Sciatic nerve (tissue), 2 donors: ENCODE measurements around the gene PTPRM. TPM values are rescaled to one million over a fixed set of nuclear protein-coding genes. Genes with fewer than 3 reads are reported as not detected.

Experiments
- ATAC-seq: fragments of 200-7000 bp; cut with Tn5 transposase; one replicate; pipeline ENCODE4 v1.9.1; 2020; ENCODE audit warnings: mild to moderate bottlenecking, moderate library complexity
- DNase-seq: peaks from one replicate; pipeline ENCODE4 v3.0.0-alpha.2; 2020; ENCODE audit warnings: low spot score
- intact Hi-C: fragments of 100-400 bp; cut with DNase I; formaldehyde crosslinking; loops from one replicate; pipeline ENCODE4 v1.14.2; 2022
- total RNA-seq: library from RNA; stranded (reverse); fragmentation: NEBNext Ultra II Directional; extraction: Animal tissue kit (Norgen Biotek cat#: 25700); gene quantifications from one replicate; pipeline ENCODE4 v1.2.1, GENCODE V29; 2021
- donor health status: DM: no; HTN: no; CAD: no.
- donor health status: DM: no; HTN: no; CAD: no.

The PTPRM gene
- total RNA-seq, 1 donor from 2014 or later, result 66.5 TPM

DNA sequence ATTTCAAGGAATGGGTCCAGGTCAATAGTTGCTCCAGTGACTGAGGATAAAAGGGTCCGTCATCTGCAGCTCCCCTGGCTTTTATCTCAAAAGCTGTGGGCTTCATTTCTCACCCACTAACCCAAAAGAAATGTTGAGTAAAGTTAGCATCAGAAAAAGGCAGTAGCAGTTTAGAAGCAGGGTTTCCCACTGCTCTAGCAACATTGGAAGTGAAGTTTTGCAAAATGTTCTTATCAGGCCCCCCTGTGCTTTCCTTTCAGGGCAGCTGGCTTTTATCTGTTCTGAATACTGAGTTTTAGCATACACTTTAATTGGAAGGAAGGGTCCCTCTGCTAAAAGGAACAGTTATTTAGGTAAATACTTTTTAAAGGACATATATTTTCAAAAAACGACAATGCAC lies 745.9 kb downstream of the PTPRM start:
- no peak for ATAC-seq
- intact Hi-C loops, result no loop called here
- no peak for DNase-seq

DNA sequence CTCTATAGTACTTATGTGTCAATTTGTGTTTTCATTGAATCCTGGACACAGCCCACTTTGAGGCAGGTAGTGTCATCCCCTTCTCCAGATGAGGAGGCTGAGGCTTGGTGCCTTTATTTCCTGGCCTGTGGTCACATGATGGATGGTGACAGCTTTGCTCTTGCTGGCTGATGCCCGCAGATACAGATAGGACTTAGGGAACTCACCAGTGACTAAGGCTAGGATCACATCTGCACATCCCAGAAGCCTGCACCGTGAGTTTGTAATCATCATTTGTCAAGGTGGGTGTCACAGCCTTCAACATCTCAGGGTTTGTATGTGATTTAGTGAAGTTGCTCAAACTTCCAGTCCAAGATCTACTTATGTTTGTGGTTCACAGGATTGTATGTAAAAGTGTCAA lies 747.0 kb downstream of the PTPRM start:
- ATAC-seq (no peak), DNase-seq (no peak)
- intact Hi-C loops, result no loop called here

- ATAC-seq, result no peak
- intact Hi-C loops, result no loop called here
- DNase-seq, result no peak
Observed at GRCh38 chr18:8319798-8320489, 752.8 kb downstream of the PTPRM start.

DNA sequence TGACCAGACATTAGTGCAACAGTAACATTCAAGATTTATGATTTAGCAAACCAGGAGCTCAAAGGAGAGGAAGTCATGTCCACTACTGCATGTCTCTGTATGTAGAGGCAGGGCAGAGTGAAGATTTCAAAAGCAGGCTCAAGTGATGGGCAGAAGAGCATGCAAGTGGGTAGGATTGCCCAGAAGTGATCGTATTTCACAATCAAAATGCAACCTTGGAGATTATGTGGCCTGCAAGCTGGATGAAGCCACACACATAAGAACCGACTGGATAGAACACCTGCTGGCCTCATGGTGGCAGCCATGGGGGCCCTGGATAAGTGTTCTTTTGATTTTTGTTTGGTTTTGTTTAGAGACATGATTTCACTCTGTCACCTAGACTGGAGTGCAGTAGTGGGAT lies 755.4 kb downstream of the PTPRM start:
- intact Hi-C loops, result no loop called here
- DNase-seq (no peak), ATAC-seq (no peak)

- no peak for ATAC-seq
- intact Hi-C loops, result no loop called here
- DNase-seq, result no peak
Observed at GRCh38 chr18:8324343-8325065, 757.4 kb downstream of the PTPRM start.

DNA sequence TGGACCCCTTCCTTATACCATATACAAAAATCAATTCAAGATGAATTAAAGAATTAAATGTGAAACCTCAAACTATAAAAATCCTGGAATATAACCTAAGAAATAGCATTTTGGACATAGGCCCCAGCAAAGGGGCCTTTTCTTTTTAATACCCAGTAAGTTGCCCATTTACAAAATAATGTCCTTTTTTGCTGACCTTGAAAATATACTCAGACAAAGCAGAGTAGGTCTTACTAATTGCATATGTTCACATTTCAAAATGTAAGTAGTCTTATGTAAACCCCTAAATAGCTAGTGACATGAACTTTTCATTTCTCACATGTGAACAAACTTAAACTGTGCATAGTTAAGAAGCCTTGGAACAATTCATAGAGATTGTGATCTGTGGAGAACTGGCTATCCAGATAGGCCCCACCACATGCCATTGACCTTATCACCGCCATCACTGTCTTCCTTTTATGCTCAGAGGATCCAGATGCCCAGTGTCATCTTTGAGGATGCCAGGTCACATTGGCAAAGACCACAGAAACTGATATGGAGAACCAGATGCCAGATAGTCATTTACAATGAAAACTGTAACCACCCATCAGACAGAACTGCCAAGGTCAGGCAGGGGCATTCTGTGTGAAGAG lies 759.8 kb downstream of the PTPRM start:
- DNase-seq (no peak), ATAC-seq (no peak)
- intact Hi-C loops, result no loop called here

GRCh38 chr18:8328126-8328525 lies 761.0 kb downstream of the PTPRM start:
- DNase-seq, result no peak
- no peak for ATAC-seq
- intact Hi-C loops, result no loop called here

- no peak for ATAC-seq
- DNase-seq, result no peak
- intact Hi-C loops, result no loop called here
Observed at GRCh38 chr18:8329186-8329771, 762.2 kb downstream of the PTPRM start.

DNA sequence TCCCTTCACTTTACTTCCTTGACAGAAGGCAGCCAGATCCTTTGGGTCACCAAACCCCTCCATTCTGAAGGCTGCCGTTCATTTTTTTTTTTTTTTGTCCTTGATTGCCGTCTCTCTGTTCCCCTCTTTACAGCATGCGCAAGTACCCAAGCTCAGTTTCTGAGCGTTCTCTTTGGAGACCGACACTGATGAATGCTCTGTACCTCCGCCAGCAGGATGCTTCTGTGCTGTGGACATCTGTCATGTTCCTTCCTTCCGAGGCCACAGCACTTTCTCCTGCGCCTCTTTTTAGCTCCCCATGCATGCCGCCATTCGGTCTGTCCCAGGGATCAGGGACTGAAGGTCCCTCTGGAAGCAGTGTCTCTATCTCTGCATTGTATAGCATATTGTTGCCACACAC lies 763.5 kb downstream of the PTPRM start:
- no peak for ATAC-seq
- intact Hi-C loops, result loop anchor here (1.0 kb wide), 1 partner anchor 49 kb away; no protein-coding TSS in a partner anchor
- no peak for DNase-seq

- intact Hi-C loops, result no loop called here
- DNase-seq (no peak), ATAC-seq (no peak)
Observed at GRCh38 chr18:8332286-8332685, 765.2 kb downstream of the PTPRM start.

- intact Hi-C loops, result no loop called here
- DNase-seq, result no peak
- ATAC-seq, result no peak
Observed at GRCh38 chr18:8333961-8334360, 766.8 kb downstream of the PTPRM start.

GRCh38 chr18:8337211-8337610 lies 770.1 kb downstream of the PTPRM start:
- intact Hi-C loops, result no loop called here
- no peak for ATAC-seq
- no peak for DNase-seq

DNA sequence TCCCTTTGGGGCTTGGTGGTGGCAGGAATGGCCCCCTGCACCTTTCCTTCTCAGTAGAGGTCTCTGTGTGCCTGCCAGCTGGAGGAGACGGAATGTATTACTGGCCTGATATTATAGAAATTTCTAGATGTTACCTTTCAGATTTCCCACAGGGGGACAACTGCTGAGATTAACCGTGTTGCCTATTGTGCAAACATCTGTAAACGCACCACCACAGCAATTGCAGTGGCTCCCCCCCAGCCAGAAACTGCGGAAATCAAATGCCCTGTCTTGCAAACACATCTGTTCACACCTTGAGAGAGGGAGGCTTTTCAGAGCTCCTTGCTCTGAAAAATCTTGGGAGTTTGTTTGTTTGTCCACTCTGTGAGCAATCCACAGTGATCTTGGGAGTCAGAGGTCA lies 772.1 kb downstream of the PTPRM start:
- no peak for ATAC-seq
- intact Hi-C loops, result no loop called here
- no peak for DNase-seq

- ATAC-seq (no peak), DNase-seq (no peak)
- intact Hi-C loops, result no loop called here
Observed at GRCh38 chr18:8339952-8340351, 772.8 kb downstream of the PTPRM start.

DNA sequence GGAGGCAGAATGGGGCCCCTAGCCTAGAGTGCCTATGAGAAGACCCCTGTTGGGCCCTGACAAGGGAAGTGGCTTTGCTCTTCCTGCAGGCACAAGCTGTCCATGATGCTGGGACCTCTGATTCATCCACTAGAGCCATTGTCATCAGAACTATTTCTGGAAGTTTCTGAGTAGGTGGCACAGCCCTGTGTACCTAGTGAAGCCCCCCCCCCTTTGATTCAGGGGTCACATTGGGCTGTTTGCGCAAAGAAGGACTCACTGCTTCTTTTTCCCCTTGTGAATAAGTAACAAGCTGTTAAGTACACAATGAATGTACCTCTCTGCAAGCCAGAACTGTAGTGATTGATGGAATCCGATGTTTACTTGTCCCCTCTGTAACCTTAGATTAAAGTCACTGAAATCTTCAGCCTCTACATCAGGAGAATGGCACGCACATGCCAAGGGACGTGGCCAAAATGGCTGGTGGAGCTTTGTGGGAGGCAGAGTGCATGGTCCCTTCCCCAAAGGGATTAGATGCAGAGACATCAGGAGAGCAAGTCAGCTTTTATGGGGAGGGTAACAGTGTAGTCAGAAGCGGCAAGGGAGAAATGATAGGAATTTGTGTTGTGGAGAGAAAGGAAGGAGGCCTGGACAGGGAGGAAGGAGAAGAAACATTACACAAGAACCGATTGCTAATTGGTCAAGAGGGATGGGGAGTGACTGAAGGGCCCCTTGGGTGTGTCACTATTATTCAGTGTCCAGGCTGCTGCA lies 774.5 kb downstream of the PTPRM start:
- ATAC-seq (no peak), DNase-seq (no peak)
- intact Hi-C loops, result no loop called here

GRCh38 chr18:8348051-8348720 lies 781.1 kb downstream of the PTPRM start:
- DNase-seq, result no peak
- intact Hi-C loops, result no loop called here
- no peak for ATAC-seq

DNA sequence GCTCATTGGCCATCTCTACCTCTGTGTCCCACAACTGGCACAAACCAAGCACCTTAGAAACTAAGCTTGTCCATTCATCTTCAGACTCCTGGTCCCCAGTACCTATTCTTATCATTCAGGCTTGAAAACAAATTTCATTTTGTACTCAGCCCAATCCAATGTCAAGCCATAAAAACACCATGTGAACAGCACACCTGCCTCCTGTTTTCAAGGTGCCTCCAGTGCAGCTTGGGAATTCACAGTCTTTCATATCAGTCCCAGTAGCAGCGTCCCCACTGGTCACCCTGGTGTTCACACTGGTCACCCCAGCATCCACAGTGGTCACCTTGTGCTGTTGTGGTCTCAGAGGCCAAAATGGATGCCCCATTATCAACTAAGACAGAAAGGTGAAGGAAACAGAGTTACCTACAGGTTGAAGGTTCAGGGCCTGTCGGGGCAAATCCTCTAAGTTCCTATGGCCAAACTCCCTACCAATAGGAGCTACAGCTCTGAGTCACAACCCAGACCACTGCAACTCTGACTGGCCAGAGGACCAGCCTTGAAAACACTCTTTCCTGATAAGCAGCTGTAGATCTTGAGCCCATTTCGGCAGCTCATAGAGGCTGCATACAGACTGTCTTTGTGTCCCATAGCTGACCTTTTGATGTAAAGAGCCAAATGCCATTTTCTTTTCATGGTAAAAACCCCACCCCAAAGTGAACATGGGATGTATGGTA lies 782.6 kb downstream of the PTPRM start:
- intact Hi-C loops, result no loop called here
- DNase-seq (no peak), ATAC-seq (no peak)

DNA sequence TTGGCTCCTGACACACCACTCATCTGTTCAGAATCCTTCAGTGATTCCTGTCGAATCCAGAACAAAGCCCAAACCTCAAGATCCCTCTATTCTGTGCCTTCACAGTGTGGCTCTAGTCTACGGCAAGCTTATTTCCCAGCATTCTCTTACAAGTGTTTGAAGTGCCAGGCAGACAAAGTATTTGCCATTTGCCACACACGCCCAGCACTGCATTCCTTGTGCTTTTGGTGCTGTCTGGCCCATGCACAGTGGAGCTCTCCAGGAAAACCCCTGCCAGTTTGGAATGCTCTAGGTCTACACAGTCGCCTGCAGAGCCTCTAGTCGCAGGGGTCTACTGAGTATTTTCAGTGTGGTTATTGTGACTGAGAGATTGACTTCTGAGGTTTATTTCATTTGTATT lies 783.5 kb downstream of the PTPRM start:
- intact Hi-C loops, result no loop called here
- ATAC-seq (no peak), DNase-seq (no peak)
